CD4-positive, alpha-beta T cell (primary cell): Measurements from ENCODE around the gene KLK4. TPM values are rescaled to one million over a fixed set of nuclear protein-coding genes. Genes with fewer than 3 reads are reported as not detected.

Experiments used
- ATAC-seq: fragments of 200-7000 bp; cut with Tn5 transposase; one replicate; pipeline ENCODE4 v1.10.0; 2022; ENCODE audit warnings: mild to moderate bottlenecking; ENCODE audit not compliant: poor library complexity
- CTCF ChIA-PET: fragments of 350-600 bp; sonication (Branson Sonifier 250); formaldehyde crosslinking; loops from one replicate; lab custom pipeline; 2021; ENCODE audit warnings: antibody characterized with exemption, inconsistent platforms; lab: Charles Lee
- POLR2A ChIA-PET: fragments of 350-600 bp; sonication (Branson Sonifier 250); formaldehyde crosslinking; loops from one replicate; lab custom pipeline; 2021; ENCODE audit warnings: antibody characterized with exemption, inconsistent platforms; lab: Charles Lee
- DNase-seq, 14 experiments: peaks; one replicate each; pipeline ENCODE4 v3.0.0-alpha.2; 2013 to 2020; ENCODE audit warnings: mixed read lengths in 2 of 14
- H3K27ac ChIP-seq, 2 donors: one replicate each; pipeline versions ENCODE4 v1.5.1 to v1.7.0; 2013; ENCODE audit warnings: low read length in 2 of 2, low read depth in 1 of 2, mild to moderate bottlenecking in 1 of 2
- H3K27me3 ChIP-seq, 2 experiments: 1 replicate in 1 of 2; 2 replicates in 1 of 2; pipeline versions ENCODE4 v1.6.1 to v1.7.0; 2013; ENCODE audit warnings: low read length in 2 of 2, control low read depth in 1 of 2, mild to moderate bottlenecking in 1 of 2, moderate library complexity in 1 of 2; ENCODE audit not compliant: insufficient read depth in 2 of 2, control insufficient read depth in 1 of 2
- H3K36me3 ChIP-seq: one replicate; pipeline ENCODE4 v1.6.1; 2013; ENCODE audit warnings: low read length, control low read depth; ENCODE audit not compliant: insufficient read depth
- H3K4me1 ChIP-seq: one replicate; pipeline ENCODE4 v1.6.1; 2013; ENCODE audit warnings: low read length, control low read depth; ENCODE audit not compliant: insufficient read depth
- H3K4me3 ChIP-seq: one replicate; pipeline ENCODE4 v1.5.1; 2013; ENCODE audit warnings: mild to moderate bottlenecking, low read length, moderate library complexity
- H3K9me3 ChIP-seq, 2 experiments: 1 replicate in 1 of 2; 2 replicates in 1 of 2; pipeline versions ENCODE4 v1.6.1 to v1.7.0; 2013; ENCODE audit warnings: low read length in 2 of 2, mild to moderate bottlenecking in 2 of 2, control low read depth in 1 of 2, moderate library complexity in 1 of 2; ENCODE audit not compliant: control insufficient read depth in 1 of 2, insufficient read depth in 1 of 2
- H3K27ac Mint-ChIP-seq: one replicate; pipeline ENCODE4 v1.8.0; 2020; ENCODE audit warnings: mixed read lengths
- H3K27me3 Mint-ChIP-seq: one replicate; pipeline ENCODE4 v1.8.0; 2021; ENCODE audit warnings: mixed read lengths
- H3K36me3 Mint-ChIP-seq: one replicate; pipeline ENCODE4 v1.8.0; 2021; ENCODE audit warnings: low read depth, mixed read lengths
- H3K4me1 Mint-ChIP-seq: one replicate; pipeline ENCODE4 v1.8.0; 2021; ENCODE audit warnings: low read depth, mixed read lengths
- H3K4me3 Mint-ChIP-seq: one replicate; pipeline ENCODE4 v1.8.0; 2020; ENCODE audit warnings: mild to moderate bottlenecking, mixed read lengths
- H3K9me3 Mint-ChIP-seq: one replicate; pipeline ENCODE4 v1.8.0; 2020; ENCODE audit warnings: mixed read lengths
- intact Hi-C, 2 experiments: fragments of 100-400 bp; cut with DNase I in 1 of 2; cut with micrococcal nuclease in 1 of 2; formaldehyde crosslinking; loops; one replicate each; pipeline versions ENCODE4 v1.15.1 to v1.9.0; 2023 to 2025; cut with DNase I, micrococcal nuclease
- total RNA-seq, 174 experiments: library from RNA in 2 of 174; stranded (reverse) in 2 of 174; gene quantifications; one replicate each; pipeline ENCODE4 v1.2.3 and lab custom pipeline; 2021 to 2026
- TF ChIP-seq, protein P1 (sequence below): fragments of 200-600 bp; IDR thresholded peaks from one replicate; pipeline ENCODE4 v1.8.0; 2022; ENCODE audit warnings: antibody characterized with exemption, mild to moderate bottlenecking

Gene KLK4
- total RNA-seq, 2 experiments from 2014 or later, result not detected

DNA sequence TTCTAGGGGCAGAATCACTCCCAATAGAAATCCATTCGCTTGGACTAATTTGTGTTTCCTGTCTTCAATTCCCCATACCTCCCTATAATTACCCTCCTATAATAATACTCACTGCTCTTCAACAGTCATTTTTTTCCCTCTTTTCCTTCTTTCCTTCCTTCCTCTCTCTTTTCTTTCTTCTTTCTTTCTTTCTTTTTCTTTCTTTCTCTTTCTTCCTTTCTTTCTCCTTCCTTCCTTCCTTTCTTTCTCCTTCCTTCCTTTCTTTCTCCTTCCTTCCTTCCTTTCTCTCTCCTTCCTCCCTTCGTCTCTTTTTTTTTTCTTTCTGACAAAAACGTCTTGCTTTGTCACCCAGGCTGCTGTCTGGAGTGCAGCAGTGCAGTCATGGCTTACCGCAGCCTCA is 33.6 kb upstream of the KLK4 start:
- H3K27me3 Mint-ChIP-seq, result peaks cover 38% of the 10 kb centered on the region
- no peaks in the 10 kb centered on the region for H3K36me3 Mint-ChIP-seq

DNA sequence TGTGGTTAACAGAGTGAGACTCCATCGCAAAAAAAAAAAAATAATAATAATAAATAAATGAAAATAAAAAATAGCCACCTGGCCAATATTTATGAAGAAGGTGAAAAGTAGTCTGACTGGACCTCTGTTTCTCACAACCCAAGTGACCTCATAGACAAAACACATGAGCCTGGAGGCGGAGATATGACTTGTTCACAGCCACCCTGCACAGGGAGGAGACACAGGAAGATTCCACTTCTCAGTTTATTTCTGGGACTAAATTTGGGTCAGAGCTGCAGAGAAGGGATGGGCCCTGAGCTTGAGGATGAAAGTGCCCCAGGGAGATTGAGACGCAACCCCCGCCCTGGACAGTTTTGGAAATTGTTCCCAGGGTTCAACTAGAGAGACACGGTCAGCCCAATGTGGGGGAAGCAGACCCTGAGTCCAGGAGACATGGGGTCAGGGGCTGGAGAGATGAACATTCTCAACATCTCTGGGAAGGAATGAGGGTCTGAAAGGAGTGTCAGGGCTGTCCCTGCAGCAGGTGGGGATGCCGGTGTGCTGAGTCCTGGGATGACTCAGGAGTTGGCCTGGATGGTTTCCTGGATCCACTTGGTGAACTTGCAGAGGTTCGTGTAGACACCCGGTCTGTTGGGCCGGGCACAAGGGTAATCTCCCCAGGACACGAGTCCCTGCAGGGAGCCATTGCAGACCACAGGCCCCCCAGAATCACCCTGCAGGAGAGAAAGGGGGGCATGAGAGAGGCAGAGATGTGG is 32.1 kb upstream of the KLK4 start:
- no peak overlapping the region for H3K27ac Mint-ChIP-seq

More for the DNA sequence above, 33.6 kb upstream of the KLK4 start:
- Mint-ChIP-seq H3K27ac (no peak overlapping the region), H3K9me3 (peaks cover 6% of the 10 kb centered on the region), H3K4me1 (no peaks in the 10 kb centered on the region), H3K4me3 (no peak overlapping the region)
- Histone ChIP-seq H3K27me3 (peaks cover 0 to 4% of the 10 kb centered on the region in 2 experiments), H3K36me3 (no peaks in the 10 kb centered on the region), H3K9me3 (peaks cover 0 to 10% of the 10 kb centered on the region in 2 experiments), H3K4me1 (no peaks in the 10 kb centered on the region), H3K27ac (no peak overlapping the region), H3K4me3 (no peak overlapping the region)
- CTCF ChIA-PET, result no interaction called here
- POLR2A ChIA-PET, result no interaction called here
- TF ChIP-seq, protein P1, sequence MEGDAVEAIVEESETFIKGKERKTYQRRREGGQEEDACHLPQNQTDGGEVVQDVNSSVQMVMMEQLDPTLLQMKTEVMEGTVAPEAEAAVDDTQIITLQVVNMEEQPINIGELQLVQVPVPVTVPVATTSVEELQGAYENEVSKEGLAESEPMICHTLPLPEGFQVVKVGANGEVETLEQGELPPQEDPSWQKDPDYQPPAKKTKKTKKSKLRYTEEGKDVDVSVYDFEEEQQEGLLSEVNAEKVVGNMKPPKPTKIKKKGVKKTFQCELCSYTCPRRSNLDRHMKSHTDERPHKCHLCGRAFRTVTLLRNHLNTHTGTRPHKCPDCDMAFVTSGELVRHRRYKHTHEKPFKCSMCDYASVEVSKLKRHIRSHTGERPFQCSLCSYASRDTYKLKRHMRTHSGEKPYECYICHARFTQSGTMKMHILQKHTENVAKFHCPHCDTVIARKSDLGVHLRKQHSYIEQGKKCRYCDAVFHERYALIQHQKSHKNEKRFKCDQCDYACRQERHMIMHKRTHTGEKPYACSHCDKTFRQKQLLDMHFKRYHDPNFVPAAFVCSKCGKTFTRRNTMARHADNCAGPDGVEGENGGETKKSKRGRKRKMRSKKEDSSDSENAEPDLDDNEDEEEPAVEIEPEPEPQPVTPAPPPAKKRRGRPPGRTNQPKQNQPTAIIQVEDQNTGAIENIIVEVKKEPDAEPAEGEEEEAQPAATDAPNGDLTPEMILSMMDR, result no peak
- DNase-seq (no peak), ATAC-seq (no peak)
- intact Hi-C loops, result no loop called here

DNA sequence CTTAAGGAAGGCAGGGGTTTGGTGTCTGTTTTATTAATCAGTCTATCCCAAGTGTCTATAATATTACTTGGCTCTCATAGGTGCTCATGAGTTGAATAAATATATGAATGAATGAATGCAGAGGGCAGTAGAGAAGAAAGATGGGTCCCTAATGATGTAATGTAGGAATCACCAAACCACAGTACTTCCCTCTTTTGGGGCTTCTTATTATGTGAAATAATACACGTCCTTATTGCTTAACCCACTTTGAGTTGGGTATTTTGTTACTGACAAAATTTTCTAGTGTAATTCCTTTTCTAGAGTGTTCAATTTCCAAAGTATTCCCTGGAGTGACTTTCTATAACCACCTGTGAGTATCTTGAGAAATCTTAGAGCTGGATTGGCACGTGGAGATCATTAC is 28.4 kb upstream of the KLK4 start:
- no peak overlapping the region for H3K4me3 ChIP-seq
- Mint-ChIP-seq H3K27me3 (peaks cover 44% of the 10 kb centered on the region), H3K9me3 (peaks cover 6% of the 10 kb centered on the region), H3K27ac (no peak overlapping the region), H3K4me3 (no peak overlapping the region), H3K36me3 (no peaks in the 10 kb centered on the region), H3K4me1 (no peaks in the 10 kb centered on the region)
- H3K27ac ChIP-seq, result no peak overlapping the region
- TF ChIP-seq, protein P1, result no peak
- no peak for ATAC-seq
- POLR2A ChIA-PET, result no interaction called here
- DNase-seq, result no peak
- no peaks in the 10 kb centered on the region for H3K27me3 ChIP-seq
- CTCF ChIA-PET, result no interaction called here
- no peaks in the 10 kb centered on the region for H3K4me1 ChIP-seq
- H3K36me3 ChIP-seq, result no peaks in the 10 kb centered on the region
- intact Hi-C loops, result loop anchor here in 1 of 2 experiments (10.0 kb wide), 1 partner anchor 315 kb away; the partner anchor contains the start of gene SIGLECL1
- peaks cover 0 to 8% of the 10 kb centered on the region in 2 experiments for H3K9me3 ChIP-seq

More for the DNA sequence above, 32.1 kb upstream of the KLK4 start:
- H3K9me3 ChIP-seq, result peaks cover 0 to 8% of the 10 kb centered on the region in 2 experiments
- no peaks in the 10 kb centered on the region for H3K4me1 ChIP-seq
- peaks cover 0 to 2% of the 10 kb centered on the region in 2 experiments for H3K27me3 ChIP-seq
- TF ChIP-seq, protein P1, result no peak
- ChIA-PET POLR2A (no interaction called here), CTCF (interaction anchor here (0.8 kb wide), 1 partner anchor 21 kb away, joined by 3 read pairs; no protein-coding TSS in a partner anchor)
- DNase-seq (no peak), ATAC-seq (no peak)
- no peak overlapping the region for H3K4me3 Mint-ChIP-seq
- no peaks in the 10 kb centered on the region for H3K36me3 ChIP-seq
- no peaks in the 10 kb centered on the region for H3K4me1 Mint-ChIP-seq
- H3K9me3 Mint-ChIP-seq, result peaks cover 6% of the 10 kb centered on the region
- no peak overlapping the region for H3K4me3 ChIP-seq
- peaks cover 42% of the 10 kb centered on the region for H3K27me3 Mint-ChIP-seq
- no peaks in the 10 kb centered on the region for H3K36me3 Mint-ChIP-seq
- H3K27ac ChIP-seq, result no peak overlapping the region
- intact Hi-C loops, result no loop called here
